Subcutaneous abdominal adipose tissue (tissue), 5 donors: ENCODE results near the gene FSTL5.

Experiments
- H3K27ac ChIP-seq: one replicate; pipeline ENCODE4 v1.7.0; 2013; ENCODE audit warnings: low read depth, mild to moderate bottlenecking, inconsistent platforms, low read length, moderate library complexity
- H3K27me3 ChIP-seq, 5 donors: one replicate each; pipeline ENCODE4 v1.7.0; 2013; ENCODE audit warnings: low read length in 5 of 5, inconsistent platforms in 1 of 5; ENCODE audit not compliant: control insufficient read depth in 5 of 5, insufficient read depth in 4 of 5
- H3K36me3 ChIP-seq, 5 donors: one replicate each; pipeline ENCODE4 v1.7.0; 2013; ENCODE audit warnings: low read length in 5 of 5; ENCODE audit not compliant: control insufficient read depth in 5 of 5, insufficient read depth in 5 of 5
- H3K4me1 ChIP-seq, 5 donors: one replicate each; pipeline ENCODE4 v1.7.0; 2013; ENCODE audit warnings: low read length in 5 of 5, mild to moderate bottlenecking in 3 of 5, moderate library complexity in 1 of 5; ENCODE audit not compliant: control insufficient read depth in 5 of 5, insufficient read depth in 5 of 5
- H3K4me3 ChIP-seq, 5 donors: one replicate each; pipeline ENCODE4 v1.7.0; 2013; ENCODE audit warnings: low read length in 5 of 5, low read depth in 1 of 5
- H3K9ac ChIP-seq, 5 donors: one replicate each; pipeline ENCODE4 v1.7.0; 2013; ENCODE audit warnings: low read length in 5 of 5, mild to moderate bottlenecking in 4 of 5, moderate library complexity in 3 of 5
- H3K9me3 ChIP-seq, 5 donors: one replicate each; pipeline ENCODE4 v1.7.0; 2013; ENCODE audit warnings: low read length in 5 of 5; ENCODE audit not compliant: control insufficient read depth in 5 of 5
- donor health status: healthy.
- donor health status: healthy.
- donor health status: healthy.
- donor health status: healthy.
- donor health status: healthy.

Gene FSTL5

GRCh38 chr4:162016991-162017390, 146.8 kb downstream of the FSTL5 start:
- Histone ChIP-seq H3K4me3 (no peak overlapping the region), H3K36me3 (no peaks in the 10 kb centered on the region), H3K27ac (no peak overlapping the region), H3K27me3 (no peaks in the 10 kb centered on the region), H3K9me3 (no peaks in the 10 kb centered on the region), H3K9ac (no peak overlapping the region), H3K4me1 (no peaks in the 10 kb centered on the region)

- Histone ChIP-seq H3K4me1 (no peaks in the 10 kb centered on the region), H3K9ac (no peak overlapping the region), H3K27ac (no peak overlapping the region), H3K9me3 (no peaks in the 10 kb centered on the region), H3K4me3 (no peak overlapping the region), H3K27me3 (no peaks in the 10 kb centered on the region), H3K36me3 (no peaks in the 10 kb centered on the region)
Measured at GRCh38 chr4:162016219-162016618, 147.6 kb downstream of the FSTL5 start.

GRCh38 chr4:162015090-162015489, 148.7 kb downstream of the FSTL5 start:
- Histone ChIP-seq H3K27ac (no peak overlapping the region), H3K27me3 (no peaks in the 10 kb centered on the region), H3K36me3 (no peaks in the 10 kb centered on the region), H3K4me3 (no peak overlapping the region), H3K4me1 (no peaks in the 10 kb centered on the region), H3K9ac (no peak overlapping the region), H3K9me3 (no peaks in the 10 kb centered on the region)

- no peaks in the 10 kb centered on the region for H3K27me3 ChIP-seq
- H3K4me1 ChIP-seq, result no peaks in the 10 kb centered on the region
- no peak overlapping the region for H3K4me3 ChIP-seq
- no peak overlapping the region for H3K27ac ChIP-seq
- no peak overlapping the region for H3K9ac ChIP-seq
- no peaks in the 10 kb centered on the region for H3K36me3 ChIP-seq
- no peaks in the 10 kb centered on the region for H3K9me3 ChIP-seq
Measured at GRCh38 chr4:162011089-162011488, 152.7 kb downstream of the FSTL5 start.

GRCh38 chr4:162010362-162010761, 153.4 kb downstream of the FSTL5 start:
- Histone ChIP-seq H3K9me3 (no peaks in the 10 kb centered on the region), H3K4me3 (no peak overlapping the region), H3K36me3 (no peaks in the 10 kb centered on the region), H3K27me3 (no peaks in the 10 kb centered on the region), H3K27ac (no peak overlapping the region), H3K9ac (no peak overlapping the region), H3K4me1 (no peaks in the 10 kb centered on the region)

- H3K27ac ChIP-seq, result no peak overlapping the region
- H3K9me3 ChIP-seq, result no peaks in the 10 kb centered on the region
- H3K4me3 ChIP-seq, result no peak overlapping the region
- no peaks in the 10 kb centered on the region for H3K27me3 ChIP-seq
- no peaks in the 10 kb centered on the region for H3K36me3 ChIP-seq
- H3K4me1 ChIP-seq, result no peaks in the 10 kb centered on the region
- no peak overlapping the region for H3K9ac ChIP-seq
Measured at GRCh38 chr4:161992317-161992716, 171.5 kb downstream of the FSTL5 start.

- no peak overlapping the region for H3K4me3 ChIP-seq
- no peaks in the 10 kb centered on the region for H3K36me3 ChIP-seq
- H3K27me3 ChIP-seq, result no peaks in the 10 kb centered on the region
- no peaks in the 10 kb centered on the region for H3K9me3 ChIP-seq
- H3K27ac ChIP-seq, result no peak overlapping the region
- H3K9ac ChIP-seq, result no peak overlapping the region
- H3K4me1 ChIP-seq, result no peaks in the 10 kb centered on the region
Measured at GRCh38 chr4:161991811-161992210, 172.0 kb downstream of the FSTL5 start.

GRCh38 chr4:161990721-161991120, 173.1 kb downstream of the FSTL5 start:
- no peaks in the 10 kb centered on the region for H3K4me1 ChIP-seq
- H3K4me3 ChIP-seq, result no peak overlapping the region
- H3K9me3 ChIP-seq, result no peaks in the 10 kb centered on the region
- H3K9ac ChIP-seq, result no peak overlapping the region
- no peaks in the 10 kb centered on the region for H3K27me3 ChIP-seq
- no peak overlapping the region for H3K27ac ChIP-seq
- no peaks in the 10 kb centered on the region for H3K36me3 ChIP-seq

GRCh38 chr4:161988946-161989345, 174.9 kb downstream of the FSTL5 start:
- Histone ChIP-seq H3K4me3 (no peak overlapping the region), H3K9me3 (no peaks in the 10 kb centered on the region), H3K36me3 (no peaks in the 10 kb centered on the region), H3K4me1 (no peaks in the 10 kb centered on the region), H3K9ac (no peak overlapping the region), H3K27ac (no peak overlapping the region), H3K27me3 (no peaks in the 10 kb centered on the region)

- no peak overlapping the region for H3K4me3 ChIP-seq
- no peaks in the 10 kb centered on the region for H3K27me3 ChIP-seq
- H3K9me3 ChIP-seq, result no peaks in the 10 kb centered on the region
- no peaks in the 10 kb centered on the region for H3K4me1 ChIP-seq
- no peaks in the 10 kb centered on the region for H3K36me3 ChIP-seq
- no peak overlapping the region for H3K27ac ChIP-seq
- H3K9ac ChIP-seq, result no peak overlapping the region
Measured at GRCh38 chr4:161987611-161988010, 176.2 kb downstream of the FSTL5 start.

GRCh38 chr4:161952382-161952781, 211.4 kb downstream of the FSTL5 start:
- H3K36me3 ChIP-seq, result no peaks in the 10 kb centered on the region
- H3K27ac ChIP-seq, result no peak overlapping the region
- H3K4me1 ChIP-seq, result no peaks in the 10 kb centered on the region
- no peak overlapping the region for H3K9ac ChIP-seq
- H3K27me3 ChIP-seq, result no peaks in the 10 kb centered on the region
- H3K9me3 ChIP-seq, result peaks cover 0 to under 1% (median 0%) of the 10 kb centered on the region in 5 donors
- no peak overlapping the region for H3K4me3 ChIP-seq
